Gastrocnemius medialis (tissue), 4 donors: ENCODE results near the gene CNKSR3. TPM values are rescaled to one million over a fixed set of nuclear protein-coding genes. Genes with fewer than 3 reads are reported as not detected.
A peak's percentile ranks its signal among the peaks of the same experiment; 100 is the strongest.
"Not testable (repeated sequence)": the region's sequence is repeated elsewhere in the genome, so short reads cannot be mapped to it uniquely, and the experiment has no call there.

Source experiments
- ATAC-seq, 2 donors: fragments of 150-250 bp; one replicate each; pipeline ENCODE4 v1.9.1; 2016
- DNase-seq, 2 donors: peaks; one replicate each; pipeline ENCODE4 v3.0.0-alpha.2; 2019
- H3K27ac ChIP-seq, 4 donors: fragments of 200-600 bp; sonication (generic); 1 replicate in 1 of 4; 2 replicates in 3 of 4; pipeline ENCODE4 v1.5.1; 2016 to 2018; ENCODE audit warnings: mild to moderate bottlenecking in 2 of 4, moderate library complexity in 1 of 4
- H3K27me3 ChIP-seq, 3 donors: fragments of 200-600 bp; sonication (generic) in 2 of 3; 1 replicate in 1 of 3; 2 replicates in 2 of 3; pipeline versions ENCODE4 v1.5.1 to v1.6.0; 2016 to 2019; ENCODE audit warnings: mild to moderate bottlenecking in 1 of 3, moderate library complexity in 1 of 3
- H3K36me3 ChIP-seq, 2 donors: fragments of 200-600 bp; sonication (generic) in 1 of 2; one replicate each; pipeline ENCODE4 v1.5.1; 2017 to 2018
- H3K4me1 ChIP-seq, 2 donors: fragments of 200-600 bp; sonication (generic) in 1 of 2; one replicate each; pipeline ENCODE4 v1.5.1; 2016 to 2017; ENCODE audit warnings: mild to moderate bottlenecking in 2 of 2
- H3K4me3 ChIP-seq, 4 donors: fragments of 200-600 bp; sonication (generic) in 3 of 4; 1 replicate in 1 of 4; 2 replicates in 3 of 4; pipeline ENCODE4 v1.5.1; 2016 to 2019; ENCODE audit warnings: mild to moderate bottlenecking in 2 of 4
- H3K9me3 ChIP-seq, 3 donors: fragments of 200-600 bp; sonication (generic) in 2 of 3; 1 replicate in 1 of 3; 2 replicates in 2 of 3; pipeline ENCODE4 v1.5.1; 2016 to 2019
- POLR2A ChIP-seq, 2 donors: fragments of 450-650 bp; IDR thresholded peaks; one replicate each; pipeline ENCODE4 v1.6.1; 2017; ENCODE audit warnings: antibody characterized with exemption in 2 of 2, mild to moderate bottlenecking in 2 of 2, moderate library complexity in 2 of 2
- in situ Hi-C, 4 donors: fragments of 200-750 bp; cut with MboI; loops; one replicate each; pipeline versions ENCODE4 v1.15.0 to v1.8.0; 2017; ENCODE audit warnings: low sequenced_read_pairs in 4 of 4
- intact Hi-C: fragments of 100-400 bp; cut with DNase I; formaldehyde crosslinking; loops from one replicate; pipeline ENCODE4 v1.15.1; 2023; ENCODE audit warnings: low total_unique reads
- total RNA-seq, 4 donors: library from RNA; depleted of rRNA; stranded (reverse); fragments of >200 nt; gene quantifications; one replicate each; pipeline versions ENCODE4 v1.1.0 to v1.2.3, GENCODE V29; 2016
- TF ChIP-seq, protein P1 (sequence below), 5 experiments: fragments of 450-650 bp in 3 of 5; fragments of 200-600 bp in 2 of 5; sonication (generic) in 2 of 5; IDR thresholded peaks in 4 of 5; conservative IDR thresholded peaks in 1 of 5; 1 replicate in 4 of 5; 2 replicates in 1 of 5; pipeline ENCODE4 v1.5.1; 2016 to 2019; ENCODE audit warnings: antibody characterized with exemption in 5 of 5, mild to moderate bottlenecking in 3 of 5, moderate library complexity in 3 of 5

CNKSR3 gene
- total RNA-seq, 4 donors from 2014 or later, result 0.70 to 4.6 (median 2.9) TPM

DNA sequence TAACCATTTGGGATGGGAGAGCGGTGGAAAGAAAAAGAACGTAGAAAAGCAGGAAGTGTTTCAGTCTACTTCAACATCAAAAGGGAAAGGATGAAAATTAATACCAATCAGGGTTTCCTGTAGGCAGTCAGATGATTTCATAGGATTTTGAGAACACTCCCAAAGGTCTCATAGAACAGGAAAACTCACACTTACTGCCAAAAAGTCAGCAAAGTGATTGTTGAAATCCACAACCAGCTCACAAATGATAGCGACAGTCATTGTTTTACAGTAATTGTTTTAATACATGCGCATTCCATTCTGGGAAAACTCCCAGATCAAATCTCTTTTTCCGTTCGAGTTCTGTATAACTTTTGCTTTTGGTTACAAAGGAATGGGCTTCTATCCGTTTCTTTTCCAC lies 5.3 kb upstream of the CNKSR3 start:
- Histone ChIP-seq H3K4me1 (peaks cover 0 to 4% of the 10 kb centered on the region in 2 donors), H3K27ac (peak overlapping the region in 1 of 4 donors; percentile 39), H3K27me3 (no peaks in the 10 kb centered on the region), H3K9me3 (no peaks in the 10 kb centered on the region), H3K36me3 (no peaks in the 10 kb centered on the region), H3K4me3 (peak overlapping the region in 2 of 4 donors; percentile 2 to 14)
- in situ Hi-C loops (loop anchor here in 1 of 4 donors (25.0 kb wide), 1 partner anchor 104 kb away; no protein-coding TSS in a partner anchor), intact Hi-C loops (loop anchor here (10.0 kb wide), 1 partner anchor 219 kb away; the partner anchor contains the start of gene SCAF8)
- ATAC-seq (peak in 1 of 2 donors; percentile 29), DNase-seq (no peak)
- TF ChIP-seq POLR2A (IDR thresholded peaks at IDR 0.05), result no peak
- TF ChIP-seq, protein P1, sequence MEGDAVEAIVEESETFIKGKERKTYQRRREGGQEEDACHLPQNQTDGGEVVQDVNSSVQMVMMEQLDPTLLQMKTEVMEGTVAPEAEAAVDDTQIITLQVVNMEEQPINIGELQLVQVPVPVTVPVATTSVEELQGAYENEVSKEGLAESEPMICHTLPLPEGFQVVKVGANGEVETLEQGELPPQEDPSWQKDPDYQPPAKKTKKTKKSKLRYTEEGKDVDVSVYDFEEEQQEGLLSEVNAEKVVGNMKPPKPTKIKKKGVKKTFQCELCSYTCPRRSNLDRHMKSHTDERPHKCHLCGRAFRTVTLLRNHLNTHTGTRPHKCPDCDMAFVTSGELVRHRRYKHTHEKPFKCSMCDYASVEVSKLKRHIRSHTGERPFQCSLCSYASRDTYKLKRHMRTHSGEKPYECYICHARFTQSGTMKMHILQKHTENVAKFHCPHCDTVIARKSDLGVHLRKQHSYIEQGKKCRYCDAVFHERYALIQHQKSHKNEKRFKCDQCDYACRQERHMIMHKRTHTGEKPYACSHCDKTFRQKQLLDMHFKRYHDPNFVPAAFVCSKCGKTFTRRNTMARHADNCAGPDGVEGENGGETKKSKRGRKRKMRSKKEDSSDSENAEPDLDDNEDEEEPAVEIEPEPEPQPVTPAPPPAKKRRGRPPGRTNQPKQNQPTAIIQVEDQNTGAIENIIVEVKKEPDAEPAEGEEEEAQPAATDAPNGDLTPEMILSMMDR (IDR thresholded peaks at IDR 0.05 in 4 of 5, conservative IDR thresholded peaks at IDR 0.05 in 1 of 5), result no peak

DNA sequence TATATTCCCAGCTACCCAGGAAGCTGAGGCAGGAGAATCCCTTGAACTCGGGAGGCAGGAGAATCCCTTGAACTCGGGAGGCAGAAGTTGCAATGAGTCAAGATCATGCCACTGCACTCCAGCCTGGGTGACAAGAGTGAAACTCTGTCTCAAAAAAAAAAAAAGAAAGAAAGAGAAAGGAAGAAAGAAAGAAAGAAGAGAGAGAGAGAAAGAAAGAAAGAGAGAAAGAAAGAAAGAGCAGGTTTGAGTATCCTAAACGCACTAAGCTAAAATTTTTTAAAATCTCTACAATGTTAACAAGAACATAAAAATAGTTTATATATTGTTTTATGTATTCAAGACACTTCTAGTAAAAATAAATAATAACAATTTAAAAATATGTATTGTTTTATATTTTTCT lies 4.6 kb upstream of the CNKSR3 start:
- in situ Hi-C loops (loop anchor here in 1 of 4 donors (25.0 kb wide), 1 partner anchor 103 kb away; no protein-coding TSS in a partner anchor), intact Hi-C loops (loop anchor here (10.0 kb wide), 1 partner anchor 220 kb away; the partner anchor contains the start of gene SCAF8)
- H3K4me3 ChIP-seq, DNase-seq, H3K27ac ChIP-seq, H3K4me1 ChIP-seq, H3K27me3 ChIP-seq, H3K36me3 ChIP-seq, H3K9me3 ChIP-seq, ATAC-seq: not testable (repeated sequence)

DNA sequence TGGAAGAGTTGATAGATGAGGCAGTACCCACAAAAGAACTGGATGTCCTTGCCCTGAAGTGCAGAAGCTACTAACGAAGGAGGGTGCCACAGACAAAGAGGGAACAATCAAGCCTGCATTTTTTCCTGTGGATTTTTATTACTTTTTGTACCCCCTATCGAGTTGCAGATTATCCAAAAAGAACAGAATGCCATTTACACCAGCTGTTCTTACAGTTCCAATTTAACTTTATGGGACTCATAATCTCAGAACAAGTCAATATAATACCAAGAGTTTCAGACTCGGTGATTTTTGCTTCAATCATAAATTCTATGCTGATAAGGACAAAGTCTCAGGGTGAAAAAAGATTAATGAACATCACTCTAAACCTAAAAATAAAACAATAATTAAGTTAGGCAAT lies 4.0 kb upstream of the CNKSR3 start:
- H3K4me1 ChIP-seq, result peaks cover 0 to 4% of the 10 kb centered on the region in 2 donors
- in situ Hi-C loops (loop anchor here in 1 of 4 donors (25.0 kb wide), 1 partner anchor 102 kb away; no protein-coding TSS in a partner anchor), intact Hi-C loops (loop anchor here (10.0 kb wide), 1 partner anchor 220 kb away; the partner anchor contains the start of gene SCAF8)
- no peak overlapping the region for H3K4me3 ChIP-seq
- no peak overlapping the region for H3K27ac ChIP-seq
- H3K36me3 ChIP-seq, result no peaks in the 10 kb centered on the region
- no peaks in the 10 kb centered on the region for H3K27me3 ChIP-seq
- DNase-seq (no peak), ATAC-seq (no peak)
- TF ChIP-seq, protein P1 (IDR thresholded peaks at IDR 0.05 in 4 of 5, conservative IDR thresholded peaks at IDR 0.05 in 1 of 5), result no peak
- no peak for TF ChIP-seq POLR2A (IDR thresholded peaks at IDR 0.05)
- no peaks in the 10 kb centered on the region for H3K9me3 ChIP-seq

DNA sequence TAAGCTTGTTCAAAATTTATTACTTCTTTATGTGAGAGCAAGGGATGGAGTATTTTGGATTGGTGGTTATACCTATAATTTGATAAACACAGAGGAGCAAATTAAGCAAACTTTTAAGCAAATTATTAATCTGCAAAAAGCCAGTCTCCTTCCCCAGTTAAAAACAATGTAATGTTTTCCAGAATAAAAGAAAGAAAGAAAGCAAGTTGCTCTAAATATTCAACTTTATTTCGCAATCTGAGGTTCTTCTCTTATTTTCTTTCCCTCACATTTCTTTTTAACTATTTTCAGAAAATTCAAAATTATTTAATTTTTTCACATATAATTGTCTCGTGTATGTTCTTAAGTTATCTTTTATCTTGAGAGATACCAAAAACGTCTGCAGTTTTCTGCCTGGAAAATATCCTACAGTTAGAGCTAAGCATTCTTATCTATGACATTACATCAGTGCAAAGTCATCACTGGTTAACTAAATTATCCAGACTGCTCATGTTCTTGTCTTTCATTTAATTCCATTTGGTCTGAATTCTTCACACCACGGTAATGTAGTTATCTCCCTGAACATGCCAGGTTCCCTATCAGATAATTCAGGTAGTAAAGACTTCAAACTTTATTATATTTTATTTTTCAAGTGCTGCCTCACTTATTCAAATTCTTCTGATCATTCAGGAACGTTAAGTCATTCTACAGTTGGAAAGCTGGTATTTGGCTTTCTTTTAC lies 3.3 kb upstream of the CNKSR3 start:
- H3K4me3 ChIP-seq, result no peak overlapping the region
- no peak for ATAC-seq
- TF ChIP-seq, protein P1 (IDR thresholded peaks at IDR 0.05 in 4 of 5, conservative IDR thresholded peaks at IDR 0.05 in 1 of 5), result no peak
- no peak for TF ChIP-seq POLR2A (IDR thresholded peaks at IDR 0.05)
- no peaks in the 10 kb centered on the region for H3K9me3 ChIP-seq
- H3K4me1 ChIP-seq, result peaks cover under 1 to 11% of the 10 kb centered on the region in 2 donors
- in situ Hi-C loops, result loop anchor here in 1 of 4 donors (25.0 kb wide), 1 partner anchor 101 kb away; no protein-coding TSS in a partner anchor
- DNase-seq, result no peak
- intact Hi-C loops, result loop anchor here (10.0 kb wide), 1 partner anchor 221 kb away; the partner anchor contains the start of gene SCAF8
- no peaks in the 10 kb centered on the region for H3K27me3 ChIP-seq
- no peaks in the 10 kb centered on the region for H3K36me3 ChIP-seq
- no peak overlapping the region for H3K27ac ChIP-seq

DNA sequence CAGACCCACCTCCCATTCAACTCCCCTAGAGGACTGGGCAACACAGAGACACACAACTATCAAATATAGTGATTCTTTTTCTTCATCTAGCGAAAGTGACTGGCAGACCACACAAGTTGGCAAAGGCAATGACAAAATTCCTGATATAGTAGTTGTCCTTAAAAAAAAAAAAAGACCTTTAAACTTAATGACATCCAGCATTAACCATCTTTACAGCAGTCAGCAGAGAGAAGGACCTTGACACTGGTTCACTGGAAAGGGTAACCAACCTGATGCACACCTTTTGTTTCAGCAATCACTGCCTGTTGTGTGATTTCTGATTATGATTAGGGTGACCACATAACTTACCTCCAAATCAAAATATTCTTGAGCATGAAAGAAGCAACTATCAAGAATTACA lies 1.7 kb upstream of the CNKSR3 start:
- TF ChIP-seq, protein P1 (IDR thresholded peaks at IDR 0.05 in 4 of 5, conservative IDR thresholded peaks at IDR 0.05 in 1 of 5), result no peak
- TF ChIP-seq POLR2A (IDR thresholded peaks at IDR 0.05), result no peak
- ATAC-seq, result no peak
- H3K36me3 ChIP-seq, result no peaks in the 10 kb centered on the region
- DNase-seq, result no peak
- no peaks in the 10 kb centered on the region for H3K27me3 ChIP-seq
- intact Hi-C loops (loop anchor here (10.0 kb wide), 1 partner anchor 223 kb away; the partner anchor contains the start of gene SCAF8), in situ Hi-C loops (loop anchor here in 1 of 4 donors (25.0 kb wide), 1 partner anchor 100 kb away; no protein-coding TSS in a partner anchor)
- peaks cover 12 to 23% of the 10 kb centered on the region in 2 donors for H3K4me1 ChIP-seq
- no peak overlapping the region for H3K4me3 ChIP-seq
- H3K9me3 ChIP-seq, result no peaks in the 10 kb centered on the region
- H3K27ac ChIP-seq, result peak overlapping the region in 1 of 4 donors; percentile 17
